MG63 (cell line): ENCODE results near the gene RPH3AL. TPM values are rescaled to one million over a fixed set of nuclear protein-coding genes. Genes with fewer than 3 reads are reported as not detected.

ENCODE experiments used
- DNase-seq: peaks from one replicate; pipeline ENCODE4 v3.0.0-alpha.2; 2020
- H3K27me3 ChIP-seq: fragments of 250-450 bp; sonication (Bioruptor Pico); 2 replicates; pipeline ENCODE4 v1.5.1; 2020; ENCODE audit warnings: mild to moderate bottlenecking, moderate library complexity
- H3K36me3 ChIP-seq: fragments of 250-450 bp; sonication (Bioruptor Pico); 2 replicates; pipeline ENCODE4 v1.5.1; 2020; ENCODE audit warnings: mild to moderate bottlenecking, moderate library complexity
- H3K4me3 ChIP-seq: fragments of 250-450 bp; sonication (Bioruptor Pico); 2 replicates; pipeline ENCODE4 v1.5.1; 2020; ENCODE audit warnings: mild to moderate bottlenecking, moderate library complexity
- H3K9me3 ChIP-seq: fragments of 250-450 bp; sonication (Bioruptor Pico); 2 replicates; pipeline ENCODE4 v1.5.1; 2020; ENCODE audit warnings: mild to moderate bottlenecking, moderate library complexity
- total RNA-seq: library from RNA; depleted of rRNA; stranded (reverse); fragments of >200 nt; shearing (Covaris generic); gene quantifications from 2 replicates; pipeline ENCODE4 v1.2.3, GENCODE V29; 2014; ENCODE audit warnings: low replicate concordance

The RPH3AL gene
- total RNA-seq, 1 experiment from 2014 or later = 2.3 TPM

DNA sequence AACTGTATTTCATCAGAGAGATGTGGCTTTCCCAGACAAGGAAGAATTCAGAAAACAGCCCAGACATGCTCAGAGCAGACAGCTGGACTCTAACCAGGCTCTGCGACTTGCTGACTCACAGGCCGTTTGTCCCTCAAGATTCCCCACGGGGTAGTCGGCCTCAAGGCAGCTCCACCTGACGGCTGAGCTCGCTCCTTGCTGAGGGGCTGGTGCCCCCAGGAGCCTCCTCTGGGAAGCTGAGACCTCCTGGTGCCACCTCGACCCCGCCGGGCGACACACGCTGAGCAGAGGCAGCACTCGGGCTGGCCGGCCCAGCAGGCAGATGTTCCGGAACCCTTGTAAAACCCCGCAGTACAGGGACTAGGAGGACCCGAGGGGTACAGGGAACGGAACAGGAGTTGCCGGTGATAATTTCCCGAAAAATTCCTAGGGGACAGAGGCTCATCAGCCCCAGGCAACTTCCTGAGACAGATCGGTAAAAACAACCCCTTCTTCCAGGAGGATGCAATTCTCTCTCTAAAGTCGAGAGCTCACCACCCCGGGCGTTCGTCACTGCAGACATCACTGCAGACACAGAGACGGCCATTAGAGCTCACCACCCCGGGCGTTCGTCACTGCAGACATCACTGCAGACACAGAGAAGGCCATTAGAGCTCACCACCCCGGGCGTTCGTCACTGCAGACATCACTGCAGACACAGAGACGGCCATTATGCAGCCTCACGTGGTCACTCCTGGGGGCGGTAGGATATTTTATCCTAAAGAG is 19.9 kb downstream of the RPH3AL start:
- DNase-seq = no peak
- no peaks in the 10 kb centered on the region for H3K36me3 ChIP-seq
- H3K9me3 ChIP-seq = no peaks in the 10 kb centered on the region
- H3K4me3 ChIP-seq = no peak overlapping the region
- no peaks in the 10 kb centered on the region for H3K27me3 ChIP-seq

DNA sequence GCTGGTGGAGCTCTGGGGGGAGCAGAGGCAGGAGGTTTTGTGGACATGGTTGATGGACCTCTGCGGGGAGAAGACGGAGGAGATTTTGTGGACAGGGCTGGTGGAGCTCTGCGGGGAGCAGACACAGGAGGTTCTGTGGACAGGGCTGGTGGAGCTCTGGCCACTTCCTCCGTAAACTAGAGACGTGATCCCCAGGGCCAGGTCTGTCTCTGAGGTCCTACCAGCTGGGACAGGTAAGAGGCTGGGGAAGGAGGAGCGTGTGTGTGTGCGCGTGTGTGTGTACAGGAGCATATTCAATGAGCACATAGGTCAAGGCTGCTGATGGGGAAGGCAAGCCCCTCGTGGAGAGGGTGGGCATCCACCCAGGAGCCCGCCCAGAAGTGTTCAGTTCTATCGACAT is 20.6 kb downstream of the RPH3AL start:
- Histone ChIP-seq H3K9me3 (no peaks in the 10 kb centered on the region), H3K27me3 (no peaks in the 10 kb centered on the region), H3K4me3 (no peak overlapping the region), H3K36me3 (no peaks in the 10 kb centered on the region)
- DNase-seq = no peak

DNA sequence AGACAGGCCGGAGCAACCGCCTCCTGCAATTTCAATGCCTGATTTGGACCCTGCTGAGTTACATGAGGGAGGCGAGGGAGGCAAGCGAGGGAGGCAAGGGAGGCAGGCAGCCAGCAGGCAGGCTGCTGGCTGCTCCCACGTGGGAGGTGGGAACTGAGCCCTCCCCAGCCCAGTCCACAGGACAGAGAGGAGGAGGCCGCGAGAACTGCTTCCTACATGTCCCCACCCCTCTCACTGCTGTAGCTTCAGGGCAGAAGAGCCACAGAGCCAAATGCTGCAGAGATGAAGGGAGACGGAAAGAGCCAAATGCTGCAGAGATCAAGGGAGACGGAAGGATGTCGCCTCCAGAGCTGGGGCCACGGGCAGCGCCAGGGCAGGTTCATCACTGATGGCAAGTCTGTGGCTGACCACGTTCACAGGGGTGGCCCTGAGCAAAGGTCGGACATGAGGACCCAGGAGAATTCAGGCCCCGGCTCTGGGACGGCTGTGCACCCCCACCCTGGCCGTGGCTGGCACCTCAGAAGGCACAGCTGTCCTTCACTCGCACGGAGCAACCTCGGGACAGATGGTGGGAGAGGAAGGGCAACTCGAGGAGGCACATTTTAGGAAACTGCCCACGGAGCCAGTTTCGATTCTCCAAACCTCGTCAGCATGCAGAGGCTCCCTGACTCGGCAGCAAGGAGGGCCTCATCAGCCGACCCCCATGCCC is 21.5 kb downstream of the RPH3AL start:
- H3K4me3 ChIP-seq = no peak overlapping the region

DNA sequence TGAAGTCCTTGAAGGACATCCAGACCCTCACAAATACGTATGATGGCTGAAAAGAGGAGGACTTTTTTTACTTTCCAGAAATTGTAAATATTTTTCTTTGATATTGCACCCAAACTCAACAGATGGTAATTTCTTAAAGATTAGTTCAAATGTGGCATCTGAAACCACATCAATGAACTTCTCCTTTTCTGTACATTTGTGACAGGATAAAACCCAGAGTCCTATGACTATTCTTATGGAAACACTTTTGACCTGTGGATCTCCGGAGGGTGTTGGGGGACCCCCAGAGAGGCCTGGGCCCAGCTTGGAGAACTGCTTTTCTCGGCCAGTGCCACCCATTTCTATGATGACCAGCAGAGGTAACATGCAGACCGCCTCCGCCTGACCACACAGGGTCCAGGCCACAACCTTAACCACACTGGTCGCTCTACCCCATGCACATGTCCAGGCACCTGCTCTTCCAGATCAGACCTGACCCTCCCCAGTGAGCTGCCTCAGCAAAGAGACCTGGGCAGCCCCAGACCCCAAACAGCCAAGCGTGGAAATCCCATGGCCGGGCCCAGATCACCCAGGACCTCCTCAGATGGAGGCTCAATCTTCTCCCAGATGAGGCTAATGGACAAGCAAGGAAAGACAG is 22.7 kb downstream of the RPH3AL start:
- no peaks in the 10 kb centered on the region for H3K27me3 ChIP-seq
- DNase-seq = no peak
- no peak overlapping the region for H3K4me3 ChIP-seq
- no peaks in the 10 kb centered on the region for H3K36me3 ChIP-seq
- H3K9me3 ChIP-seq = no peaks in the 10 kb centered on the region

More for the DNA sequence above, 21.5 kb downstream of the RPH3AL start:
- H3K36me3 ChIP-seq = no peaks in the 10 kb centered on the region
- no peaks in the 10 kb centered on the region for H3K27me3 ChIP-seq
- no peaks in the 10 kb centered on the region for H3K9me3 ChIP-seq
- DNase-seq = no peak

DNA sequence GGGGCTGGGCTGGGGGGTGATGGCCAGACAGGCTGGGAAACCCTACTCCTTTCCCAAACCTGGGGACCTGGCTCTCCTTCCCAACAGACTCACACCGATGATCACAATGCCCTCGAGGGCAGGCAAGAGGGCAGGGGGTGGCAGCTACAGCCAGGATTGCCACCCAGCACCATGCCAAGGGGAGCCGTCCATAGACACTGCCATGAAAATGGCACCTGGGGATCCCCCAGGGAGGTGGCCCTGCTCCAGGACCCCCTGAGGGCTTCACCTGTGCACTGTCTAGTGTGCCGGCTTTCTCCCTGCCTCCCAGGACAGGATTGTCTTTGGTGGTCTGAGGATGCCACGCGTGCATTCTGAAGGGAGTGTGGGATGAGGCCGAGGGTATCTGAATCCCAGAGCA is 24.6 kb downstream of the RPH3AL start:
- H3K4me3 ChIP-seq = no peak overlapping the region
- H3K27me3 ChIP-seq = no peaks in the 10 kb centered on the region
- H3K36me3 ChIP-seq = no peaks in the 10 kb centered on the region
- H3K9me3 ChIP-seq = no peaks in the 10 kb centered on the region
- no peak for DNase-seq

DNA sequence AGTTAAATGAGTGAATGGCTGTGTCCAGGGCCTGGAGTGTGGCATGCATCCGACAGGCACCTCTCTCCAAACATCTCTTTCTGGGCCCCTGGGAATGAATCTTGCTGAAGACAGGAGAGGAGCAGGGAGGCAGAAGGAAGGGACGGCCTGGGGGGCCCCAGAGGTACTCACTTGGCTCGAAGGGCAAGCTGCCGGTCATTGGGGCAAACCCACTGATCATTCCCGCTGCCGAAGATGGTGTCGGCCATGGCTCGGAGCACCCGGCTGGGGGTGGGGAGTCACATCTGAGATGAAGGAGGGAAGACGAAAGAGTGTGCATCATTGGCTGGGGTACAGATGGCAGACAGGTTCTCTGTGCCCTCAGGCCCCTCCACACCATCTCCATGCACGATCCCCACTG is 25.3 kb downstream of the RPH3AL start:
- no peaks in the 10 kb centered on the region for H3K9me3 ChIP-seq
- no peaks in the 10 kb centered on the region for H3K27me3 ChIP-seq
- no peak overlapping the region for H3K4me3 ChIP-seq
- no peaks in the 10 kb centered on the region for H3K36me3 ChIP-seq
- no peak for DNase-seq

DNA sequence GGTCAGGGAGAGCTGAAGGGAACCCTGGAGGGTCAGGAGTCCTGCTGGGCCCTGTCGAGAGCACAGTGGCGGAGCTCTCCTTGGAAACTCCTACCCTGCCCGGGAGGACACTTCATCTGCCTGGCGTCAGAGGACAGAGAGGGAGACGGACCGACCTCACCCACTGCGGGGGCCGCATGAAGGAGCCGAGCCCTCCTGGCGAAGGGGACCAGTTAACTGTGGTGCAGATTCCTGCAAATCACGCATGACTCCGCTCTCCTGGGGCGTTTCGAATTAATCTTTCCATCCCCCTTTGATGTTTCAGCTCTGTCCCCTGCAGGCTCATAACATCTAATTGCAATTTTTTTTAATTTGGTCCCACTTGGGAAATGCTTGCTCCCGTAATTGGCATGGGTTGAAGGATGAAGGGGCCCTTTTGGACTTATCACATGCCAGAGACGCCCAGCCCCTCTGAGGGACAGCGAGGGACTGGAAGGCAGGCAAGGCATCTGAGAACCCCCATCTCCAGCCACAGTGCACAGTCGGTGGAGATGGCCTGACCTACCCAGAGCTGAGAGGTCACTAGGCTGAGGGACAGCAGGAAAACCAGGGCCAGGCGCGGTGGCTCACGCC is 26.5 kb downstream of the RPH3AL start:
- no peaks in the 10 kb centered on the region for H3K9me3 ChIP-seq
- H3K36me3 ChIP-seq = no peaks in the 10 kb centered on the region
- H3K4me3 ChIP-seq = no peak overlapping the region
- no peak for DNase-seq
- no peaks in the 10 kb centered on the region for H3K27me3 ChIP-seq

DNA sequence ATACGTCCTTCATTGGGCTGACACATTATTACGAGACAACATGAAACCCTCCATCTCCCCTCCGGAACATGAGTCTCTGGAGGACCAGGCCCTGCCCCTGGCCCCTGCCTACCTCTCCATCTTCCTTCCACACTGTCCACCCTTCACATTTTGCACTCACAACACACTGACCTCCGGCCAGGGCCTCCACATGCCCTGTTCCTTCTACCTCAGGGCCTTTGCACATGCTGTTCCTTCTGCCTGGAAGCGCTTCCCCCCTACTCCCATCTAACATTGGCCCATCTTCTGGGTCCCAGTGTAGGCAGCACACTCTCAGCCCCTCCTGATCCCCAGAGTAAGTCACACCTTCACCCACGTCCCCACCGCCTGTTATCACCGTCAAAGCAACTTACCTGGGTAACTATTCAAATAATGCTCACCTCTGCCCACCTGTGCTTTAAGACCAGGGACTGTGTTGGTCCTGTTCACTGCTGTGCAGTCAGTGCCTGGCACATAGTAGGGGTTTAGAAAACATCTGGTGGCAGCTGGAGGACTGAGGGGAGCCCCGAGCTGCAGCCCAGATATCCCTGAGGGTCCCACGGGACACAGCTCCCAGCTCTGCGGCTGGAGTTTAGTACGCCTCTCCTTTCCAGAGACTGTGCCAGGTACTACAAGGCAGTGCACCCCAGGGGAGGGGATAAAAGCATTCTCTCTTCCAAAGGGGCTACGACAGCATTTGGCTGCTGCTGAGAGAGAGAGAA is 27.2 kb downstream of the RPH3AL start:
- DNase-seq = no peak
- no peaks in the 10 kb centered on the region for H3K9me3 ChIP-seq
- H3K27me3 ChIP-seq = no peaks in the 10 kb centered on the region
- no peaks in the 10 kb centered on the region for H3K36me3 ChIP-seq
- H3K4me3 ChIP-seq = no peak overlapping the region

DNA sequence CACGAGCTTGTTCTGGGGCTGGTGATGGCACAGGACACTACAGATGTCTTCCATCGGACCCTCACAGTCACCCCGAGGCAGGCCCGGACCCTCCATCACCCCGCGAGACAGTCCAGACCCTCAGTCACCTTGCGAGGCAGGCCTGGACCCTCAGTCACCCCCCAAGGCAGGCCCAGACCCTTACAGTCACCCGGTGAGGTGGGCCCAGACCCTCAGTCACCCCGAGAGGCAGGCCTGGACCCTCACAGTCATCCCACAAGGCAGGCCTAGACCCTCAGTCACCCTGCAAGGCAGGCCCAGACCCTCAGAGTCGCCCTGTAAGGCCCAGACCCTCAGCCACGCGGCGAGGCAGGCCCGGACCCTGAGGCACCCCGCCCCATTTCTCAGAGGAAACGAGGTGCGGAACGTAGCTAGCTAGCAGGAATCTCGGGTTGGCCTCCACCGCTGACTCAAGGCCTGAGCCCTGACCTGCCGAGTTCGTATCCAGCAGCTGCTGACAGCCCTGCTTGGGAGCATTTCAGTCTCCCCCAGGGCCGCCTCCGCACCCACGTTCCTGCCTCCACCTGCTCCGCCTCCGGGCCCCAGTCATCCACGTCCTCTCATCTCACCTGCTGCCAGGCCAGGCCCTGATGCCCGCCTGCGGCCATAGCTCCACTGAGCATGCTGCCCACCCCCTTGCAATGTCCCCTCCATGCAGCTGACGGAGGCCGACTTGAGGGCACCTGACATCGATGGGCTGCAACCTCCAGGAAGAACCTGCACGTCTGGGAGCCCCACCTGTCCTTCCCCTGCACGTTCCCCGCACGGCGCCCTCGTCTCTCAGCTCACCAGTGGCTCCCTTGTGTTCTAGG is 28.7 kb downstream of the RPH3AL start:
- no peak overlapping the region for H3K4me3 ChIP-seq
- no peaks in the 10 kb centered on the region for H3K9me3 ChIP-seq
- DNase-seq = no peak
- no peaks in the 10 kb centered on the region for H3K36me3 ChIP-seq
- H3K27me3 ChIP-seq = no peaks in the 10 kb centered on the region

DNA sequence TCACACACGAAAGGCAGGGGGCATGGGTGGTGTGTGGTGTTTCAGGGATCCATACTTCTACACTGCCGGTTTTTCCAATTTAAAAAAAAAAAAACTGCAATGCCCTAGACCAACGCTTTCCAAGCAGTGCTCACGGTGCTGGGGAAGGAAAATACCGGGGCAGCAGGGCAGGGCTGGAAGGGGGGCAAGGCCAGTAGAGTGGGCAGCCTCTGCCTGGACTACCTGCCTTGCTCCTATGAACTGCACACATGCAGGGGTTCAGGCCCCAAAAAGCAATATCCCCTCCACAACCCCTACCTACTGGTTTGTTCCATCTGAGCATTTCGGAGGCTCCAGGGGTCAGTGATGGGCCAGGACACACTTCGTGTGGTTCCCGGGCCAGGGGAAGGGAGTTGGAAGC is 29.4 kb downstream of the RPH3AL start:
- Histone ChIP-seq H3K4me3 (no peak overlapping the region), H3K27me3 (no peaks in the 10 kb centered on the region), H3K9me3 (no peaks in the 10 kb centered on the region), H3K36me3 (no peaks in the 10 kb centered on the region)
- DNase-seq = no peak

DNA sequence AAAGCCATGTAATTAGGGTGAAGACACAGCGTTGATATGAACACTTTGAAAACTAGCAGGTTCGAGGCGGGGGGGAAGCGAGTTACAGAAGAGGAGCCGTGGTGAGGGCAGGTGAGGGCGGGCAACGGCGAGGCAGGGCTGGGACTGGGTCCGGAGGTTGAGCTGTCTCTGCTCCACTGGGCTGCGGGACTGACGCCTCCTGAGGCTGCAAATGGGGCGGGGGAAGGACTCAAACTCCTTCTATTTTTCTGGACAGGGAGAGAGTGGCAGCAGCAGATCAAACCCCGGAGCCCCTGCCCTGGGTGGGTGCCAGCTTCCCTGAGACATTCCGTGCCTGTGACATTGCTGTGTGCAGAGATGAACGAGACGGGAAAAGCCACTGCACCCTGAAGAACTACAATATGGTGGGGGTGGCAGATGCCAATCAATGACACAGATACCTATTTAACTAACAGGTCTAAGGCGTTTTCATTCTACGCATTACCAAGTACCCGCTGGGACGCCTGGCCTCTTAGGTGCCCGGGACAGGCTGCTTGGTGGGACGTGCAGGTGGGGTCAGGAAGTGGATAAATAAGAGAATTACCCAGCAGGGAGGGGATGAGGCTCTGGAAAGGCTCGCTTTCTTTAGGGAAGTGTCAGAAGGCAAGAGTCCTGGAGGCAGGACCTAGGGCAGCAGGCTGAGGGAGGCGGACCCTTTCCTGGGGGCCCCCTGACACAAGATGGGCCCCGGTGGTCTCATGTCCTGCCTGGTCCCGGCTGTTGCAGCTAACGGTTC is 30.4 kb downstream of the RPH3AL start:
- no peaks in the 10 kb centered on the region for H3K36me3 ChIP-seq
- DNase-seq = no peak
- H3K27me3 ChIP-seq = no peaks in the 10 kb centered on the region
- H3K4me3 ChIP-seq = no peak overlapping the region
- H3K9me3 ChIP-seq = no peaks in the 10 kb centered on the region

DNA sequence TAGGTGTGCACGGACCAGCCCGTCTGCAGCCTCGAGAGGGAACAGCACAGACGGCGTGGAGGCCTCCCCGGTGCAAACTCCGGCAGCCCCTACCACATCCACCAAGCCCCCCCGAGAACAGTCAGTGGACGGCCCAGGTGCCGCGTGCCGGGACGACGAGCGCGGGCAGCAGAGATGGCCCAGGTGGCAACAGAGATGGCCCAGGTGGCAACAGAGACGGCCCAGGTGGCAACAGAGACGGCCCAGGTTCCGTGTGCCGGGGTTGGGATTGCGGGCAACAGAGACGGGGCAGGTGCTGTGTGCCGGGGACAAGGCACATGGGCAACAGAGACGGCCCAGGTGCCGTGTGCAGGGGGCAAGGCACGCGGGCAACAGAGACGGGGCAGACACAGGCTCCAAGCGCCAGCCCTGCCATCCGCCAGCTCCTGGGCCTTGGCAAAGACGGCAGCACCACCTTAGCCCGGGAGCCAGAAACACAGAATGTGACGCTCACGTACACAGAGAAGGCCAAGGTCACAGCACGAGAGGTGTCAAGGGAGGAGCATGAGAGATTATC is 31.1 kb downstream of the RPH3AL start:
- no peak for DNase-seq

DNA sequence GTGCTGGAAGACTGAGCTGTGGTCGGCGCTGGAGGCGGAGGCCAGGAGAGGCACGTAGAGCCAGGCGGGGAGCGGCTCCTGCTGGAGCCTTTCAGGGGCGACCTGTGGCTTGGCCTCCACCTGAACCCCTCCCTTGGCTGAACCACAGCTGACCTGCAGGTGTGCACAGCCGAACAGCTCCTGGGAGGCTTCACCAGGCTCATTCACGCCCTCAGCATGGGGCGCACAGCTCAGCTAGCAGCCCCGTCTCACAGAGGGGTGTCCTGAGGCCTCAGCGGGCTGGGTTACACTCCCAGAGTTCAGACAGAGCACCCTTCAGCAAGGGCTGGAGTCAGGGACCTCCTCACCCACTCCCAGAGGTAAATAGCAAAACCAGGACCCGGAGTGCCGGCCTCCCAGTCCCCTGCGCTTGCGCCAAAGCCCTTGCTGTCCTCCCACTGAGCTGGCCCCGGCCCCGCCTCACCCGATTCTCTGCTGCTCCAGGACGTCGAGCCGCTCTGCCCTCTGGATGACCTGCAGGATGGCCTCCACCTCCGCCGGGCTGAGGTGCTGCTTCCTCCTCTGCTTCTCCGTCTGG is 31.7 kb downstream of the RPH3AL start:
- Histone ChIP-seq H3K4me3 (no peak overlapping the region), H3K9me3 (no peaks in the 10 kb centered on the region), H3K36me3 (no peaks in the 10 kb centered on the region), H3K27me3 (no peaks in the 10 kb centered on the region)
- DNase-seq = no peak

More for the DNA sequence above, 31.1 kb downstream of the RPH3AL start:
- no peaks in the 10 kb centered on the region for H3K9me3 ChIP-seq
- no peaks in the 10 kb centered on the region for H3K36me3 ChIP-seq
- no peak overlapping the region for H3K4me3 ChIP-seq
- H3K27me3 ChIP-seq = no peaks in the 10 kb centered on the region

DNA sequence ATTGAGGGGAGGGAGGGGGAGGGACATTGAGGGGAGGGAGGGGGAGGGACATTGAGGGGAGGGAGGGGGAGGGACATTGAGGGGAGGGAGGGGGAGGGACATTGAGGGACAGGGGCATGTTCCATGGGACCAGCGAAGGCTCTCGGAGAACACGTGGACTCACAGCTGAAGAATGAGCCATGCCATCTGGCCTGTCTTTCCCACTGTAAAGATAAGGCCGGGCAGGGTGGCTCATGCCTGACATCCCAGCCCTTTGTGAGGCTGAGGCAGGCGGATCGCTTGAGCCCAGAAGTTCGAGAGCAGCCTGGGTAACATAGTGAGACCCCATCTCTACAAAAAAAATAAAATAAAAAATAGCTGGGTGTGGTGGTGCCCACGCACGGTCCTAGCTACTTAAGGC is 32.5 kb downstream of the RPH3AL start:
- Histone ChIP-seq H3K4me3 (no peak overlapping the region), H3K36me3 (no peaks in the 10 kb centered on the region), H3K9me3 (no peaks in the 10 kb centered on the region), H3K27me3 (no peaks in the 10 kb centered on the region)
- no peak for DNase-seq

DNA sequence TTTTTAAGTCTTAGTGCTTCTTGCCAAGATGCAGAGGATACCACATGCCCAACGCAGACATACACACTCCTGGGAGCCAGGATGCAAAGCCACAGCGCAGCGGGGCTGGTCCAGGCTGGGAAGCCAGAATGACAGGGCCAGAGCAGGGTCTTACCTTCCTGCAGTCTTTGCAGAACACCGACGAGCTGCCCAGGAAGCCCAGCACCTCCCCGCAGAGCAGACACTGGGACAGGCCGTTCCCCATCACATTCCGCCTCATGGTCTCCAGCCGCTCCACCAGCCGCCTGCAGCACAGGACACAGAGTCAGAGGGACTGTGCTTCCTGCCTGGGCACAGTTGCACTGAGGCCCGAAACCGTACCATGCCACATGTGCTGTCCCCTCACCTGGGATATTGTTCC is 33.3 kb downstream of the RPH3AL start:
- Histone ChIP-seq H3K4me3 (no peak overlapping the region), H3K9me3 (no peaks in the 10 kb centered on the region), H3K36me3 (no peaks in the 10 kb centered on the region), H3K27me3 (no peaks in the 10 kb centered on the region)
- no peak for DNase-seq
